BLaER1 treated with 17β-estradiol and CSF1 and Interleukin-3, amounts not matched to agents 10 nM and 100 nM (cell line): Measurements from ENCODE around the gene CCL28.
"Not testable (repeated sequence)": the region's sequence is repeated elsewhere in the genome, so short reads cannot be mapped to it uniquely, and the experiment has no call there.

Experiments used
- H3K27ac ChIP-seq, 11 experiments: shearing (Covaris generic); formaldehyde crosslinking; 2 replicates each; pipeline ENCODE4 v1.8.1; 2022
- H3K27me3 ChIP-seq, 11 experiments: shearing (Covaris generic); formaldehyde crosslinking; 2 replicates each; pipeline ENCODE4 v1.8.1; 2022
- H3K36me3 ChIP-seq, 11 experiments: shearing (Covaris generic); formaldehyde crosslinking; 2 replicates each; pipeline ENCODE4 v1.8.1; 2022
- H3K4me1 ChIP-seq, 10 experiments: shearing (Covaris generic); formaldehyde crosslinking; 2 replicates each; pipeline ENCODE4 v1.8.1; 2022
- H3K4me2 ChIP-seq, 11 experiments: shearing (Covaris generic); formaldehyde crosslinking; 2 replicates each; pipeline ENCODE4 v1.8.1; 2022
- H3K4me3 ChIP-seq, 10 experiments: shearing (Covaris generic); formaldehyde crosslinking; 2 replicates each; pipeline ENCODE4 v1.8.1; 2022
- H3K9ac ChIP-seq, 11 experiments: shearing (Covaris generic); formaldehyde crosslinking; 2 replicates each; pipeline ENCODE4 v1.8.1; 2022
- H3K9me3 ChIP-seq, 11 experiments: shearing (Covaris generic); formaldehyde crosslinking; replicated peaks in 1 of 11; 2 replicates each; pipeline ENCODE4 v1.8.1; 2022
- H4K20me1 ChIP-seq, 11 experiments: shearing (Covaris generic); formaldehyde crosslinking; 2 replicates each; pipeline ENCODE4 v1.8.1; 2022
- Cebpa-rat ChIP-seq, 11 experiments: shearing (Covaris generic); IDR thresholded peaks; 2 replicates each; pipeline ENCODE4 v1.8.1; 2022

Gene CCL28

DNA sequence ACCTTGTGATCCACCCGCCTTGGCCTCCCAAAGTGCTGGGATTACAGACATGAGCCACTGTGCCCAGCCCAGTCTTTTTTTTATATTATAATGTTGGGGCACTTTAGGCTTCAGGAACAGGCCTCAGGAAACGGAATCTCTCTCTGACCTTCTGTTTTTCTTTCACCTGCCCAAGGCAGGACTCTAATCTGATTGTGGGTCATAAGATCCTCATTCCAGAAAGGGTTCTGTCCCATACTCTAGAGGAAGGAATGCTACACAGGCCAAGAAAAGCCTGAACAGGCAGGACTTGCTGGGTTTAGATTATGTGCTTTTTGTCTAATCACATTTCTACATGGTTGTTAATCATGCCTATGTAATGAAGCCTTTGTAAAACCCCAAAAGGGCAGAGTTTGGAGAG is 1.8 kb upstream of the CCL28 start:
- Histone ChIP-seq H3K4me2 (no peak overlapping the region), H3K9me3 (no peaks in the 10 kb centered on the region), H3K27me3 (no peaks in the 10 kb centered on the region), H3K4me3 (no peak overlapping the region), H3K9ac (no peak overlapping the region), H3K4me1 (no peaks in the 10 kb centered on the region), H4K20me1 (no peaks in the 10 kb centered on the region), H3K36me3 (no peaks in the 10 kb centered on the region), H3K27ac (no peak overlapping the region)
- TF ChIP-seq Cebpa-rat (IDR thresholded peaks at IDR 0.05) = no peak

DNA sequence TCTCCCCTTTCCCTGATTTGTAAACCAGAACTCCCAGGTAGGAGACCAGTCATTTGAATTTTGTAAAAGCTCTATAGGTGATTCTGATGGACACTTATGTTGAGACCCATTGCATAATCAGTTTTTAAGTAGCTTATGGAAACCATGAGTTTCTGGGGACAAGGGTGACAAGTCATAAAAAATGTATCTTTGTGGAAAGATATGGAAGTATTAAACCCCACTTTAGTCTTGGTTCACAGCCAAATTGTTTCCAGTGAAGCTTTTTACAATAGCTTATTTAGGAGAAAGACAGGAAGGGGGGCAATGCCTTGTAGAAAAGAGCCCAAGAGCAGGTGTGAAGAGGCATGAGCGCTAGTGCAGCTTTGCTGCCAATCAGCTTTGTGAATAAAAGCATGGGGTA is 453 bp upstream of the CCL28 start:
- H3K4me2 ChIP-seq = no peak overlapping the region
- no peaks in the 10 kb centered on the region for H3K36me3 ChIP-seq
- no peak for TF ChIP-seq Cebpa-rat (IDR thresholded peaks at IDR 0.05)
- no peaks in the 10 kb centered on the region for H3K27me3 ChIP-seq
- H3K9ac ChIP-seq = no peak overlapping the region
- no peak overlapping the region for H3K27ac ChIP-seq
- H3K4me3 ChIP-seq = no peak overlapping the region
- peaks cover 0 to under 1% (median 0%) of the 10 kb centered on the region in 11 experiments; a peak in 1 of 22 replicates for H3K9me3 ChIP-seq
- H3K4me1 ChIP-seq = no peaks in the 10 kb centered on the region
- no peaks in the 10 kb centered on the region for H4K20me1 ChIP-seq

- no peak for TF ChIP-seq Cebpa-rat (IDR thresholded peaks at IDR 0.05)
- no peak overlapping the region for H3K4me2 ChIP-seq
- peaks cover 0 to 8% (median 0%) of the 10 kb centered on the region in 11 experiments; a peak in 4 of 22 replicates for H3K9me3 ChIP-seq
Measured at GRCh38 chr5:43411495-43411894, 696 bp downstream of the CCL28 start.

GRCh38 chr5:43410414-43410813 is 1.8 kb downstream of the CCL28 start:
- TF ChIP-seq Cebpa-rat (IDR thresholded peaks at IDR 0.05) = no peak
- no peaks in the 10 kb centered on the region for H3K27me3 ChIP-seq
- H3K9me3 ChIP-seq = peaks cover 0 to 8% (median 0%) of the 10 kb centered on the region in 11 experiments; a peak in 4 of 22 replicates
- no peak overlapping the region for H3K9ac ChIP-seq
- no peaks in the 10 kb centered on the region for H3K4me1 ChIP-seq
- H3K4me2 ChIP-seq = no peak overlapping the region
- no peaks in the 10 kb centered on the region for H3K36me3 ChIP-seq
- H4K20me1 ChIP-seq = no peaks in the 10 kb centered on the region
- H3K27ac ChIP-seq = no peak overlapping the region
- no peak overlapping the region for H3K4me3 ChIP-seq

More at GRCh38 chr5:43411495-43411894, 696 bp downstream of the CCL28 start:
- no peak overlapping the region for H3K9ac ChIP-seq
- no peak overlapping the region for H3K4me3 ChIP-seq
- no peaks in the 10 kb centered on the region for H3K27me3 ChIP-seq
- H3K36me3 ChIP-seq = no peaks in the 10 kb centered on the region
- no peaks in the 10 kb centered on the region for H4K20me1 ChIP-seq
- no peak overlapping the region for H3K27ac ChIP-seq
- H3K4me1 ChIP-seq = no peaks in the 10 kb centered on the region

DNA sequence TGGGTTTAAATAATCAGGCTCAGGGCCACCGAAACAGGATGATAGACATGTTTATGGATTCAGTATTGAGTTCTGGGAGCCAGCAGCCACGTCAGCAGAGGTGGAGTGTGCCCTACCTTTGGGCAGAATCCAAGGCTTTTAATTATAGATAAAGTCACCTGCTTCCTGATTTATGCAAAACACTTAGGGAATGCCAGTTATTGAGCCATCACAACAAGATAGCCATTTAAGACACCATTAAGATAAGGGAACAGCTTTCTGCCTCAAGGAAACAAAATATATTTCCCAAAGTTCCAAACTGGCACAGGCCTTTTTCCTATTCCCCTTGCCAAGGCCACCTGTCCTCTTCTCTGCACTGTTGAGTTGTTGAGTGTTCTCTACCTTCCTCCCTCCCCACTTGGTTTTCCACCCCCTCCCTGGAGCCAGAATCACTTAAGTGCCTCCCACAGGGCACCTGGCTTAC is 2.4 kb downstream of the CCL28 start:
- TF ChIP-seq Cebpa-rat (IDR thresholded peaks at IDR 0.05) = no peak
- Histone ChIP-seq H3K27ac (no peak overlapping the region), H3K4me2 (no peak overlapping the region), H4K20me1 (no peaks in the 10 kb centered on the region), H3K27me3 (no peaks in the 10 kb centered on the region), H3K9ac (no peak overlapping the region), H3K36me3 (no peaks in the 10 kb centered on the region), H3K4me1 (no peaks in the 10 kb centered on the region), H3K9me3 (peaks cover 0 to 8% (median 0%) of the 10 kb centered on the region in 11 experiments; a peak in 4 of 22 replicates), H3K4me3 (no peak overlapping the region)

DNA sequence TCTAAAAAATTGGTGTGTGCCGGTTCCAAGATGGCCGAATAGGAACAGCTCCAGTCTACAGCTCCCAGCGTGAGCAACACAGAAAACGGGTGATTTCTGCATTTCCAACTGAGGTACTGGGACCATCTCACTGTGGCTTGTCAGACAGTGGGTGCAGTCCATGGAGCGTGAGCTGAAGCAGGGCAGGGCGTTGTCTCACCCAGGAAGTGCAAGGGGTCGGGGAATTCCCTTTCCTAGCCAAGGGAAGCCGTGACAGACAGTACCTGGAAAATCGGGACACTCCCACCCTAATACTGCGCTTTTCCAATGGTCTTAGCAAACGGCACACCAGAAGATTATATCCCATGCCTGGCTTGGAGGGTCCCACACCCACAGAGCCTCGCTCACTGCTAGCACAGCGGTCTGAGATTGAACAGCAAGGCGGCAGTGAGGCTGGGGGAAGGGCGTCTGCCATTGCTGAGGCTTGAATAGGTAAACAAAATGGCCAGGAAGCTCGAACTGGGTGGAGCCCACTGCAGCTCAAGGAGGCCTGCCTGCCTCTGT is 9.6 kb downstream of the CCL28 start:
- H3K27ac ChIP-seq, H3K4me2 ChIP-seq, H3K4me3 ChIP-seq, H3K27me3 ChIP-seq, H3K4me1 ChIP-seq, H3K36me3 ChIP-seq, H4K20me1 ChIP-seq, H3K9ac ChIP-seq: not testable (repeated sequence)
- H3K9me3 ChIP-seq = peaks cover 0 to 11% (median 0%) of the 10 kb centered on the region in 11 experiments; a peak in 4 of 22 replicates

DNA sequence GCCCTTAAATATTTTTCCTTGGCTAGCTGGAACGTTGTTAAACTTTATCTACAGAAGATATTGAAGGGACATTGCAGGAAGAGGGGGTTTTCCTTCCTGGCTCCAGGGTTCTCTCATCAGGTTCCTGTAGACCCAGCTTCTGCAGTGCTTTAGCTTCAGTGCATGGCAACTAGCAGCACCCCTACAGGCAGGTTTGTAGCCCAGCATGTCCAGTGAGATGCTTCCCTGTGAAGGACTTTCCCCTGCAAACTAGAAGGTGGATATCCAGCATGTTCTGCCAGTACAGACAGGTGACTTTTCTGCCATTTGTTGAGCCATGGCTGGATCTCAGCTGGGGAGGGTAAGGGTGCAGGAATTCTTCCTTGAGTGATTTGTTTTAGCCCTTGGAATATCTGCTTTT is 10.4 kb downstream of the CCL28 start:
- Histone ChIP-seq H3K4me1 (peaks cover 0 to 7% (median 0%) of the 10 kb centered on the region in 10 experiments; a peak in 4 of 20 replicates), H3K4me2 (no peak overlapping the region), H3K4me3 (no peak overlapping the region), H3K9ac (no peak overlapping the region), H3K36me3 (no peaks in the 10 kb centered on the region), H3K27ac (no peak overlapping the region), H4K20me1 (no peaks in the 10 kb centered on the region), H3K9me3 (peaks cover 0 to 9% (median 3%) of the 10 kb centered on the region in 11 experiments; a peak in 7 of 22 replicates), H3K27me3 (no peaks in the 10 kb centered on the region)
- no peak for TF ChIP-seq Cebpa-rat (IDR thresholded peaks at IDR 0.05)

- Histone ChIP-seq H3K9ac (no peak overlapping the region), H3K9me3 (peaks cover 0 to 17% (median 5%) of the 10 kb centered on the region in 11 experiments; a peak in 6 of 22 replicates), H4K20me1 (no peaks in the 10 kb centered on the region), H3K4me1 (peaks cover 0 to 13% (median 0%) of the 10 kb centered on the region in 10 experiments; a peak in 4 of 20 replicates), H3K36me3 (no peaks in the 10 kb centered on the region), H3K27ac (no peak overlapping the region), H3K4me3 (no peak overlapping the region), H3K4me2 (no peak overlapping the region), H3K27me3 (no peaks in the 10 kb centered on the region)
- TF ChIP-seq Cebpa-rat (IDR thresholded peaks at IDR 0.05) = no peak
Measured at GRCh38 chr5:43400082-43400481, 12.1 kb downstream of the CCL28 start.

- TF ChIP-seq Cebpa-rat (IDR thresholded peaks at IDR 0.05) = no peak
- no peaks in the 10 kb centered on the region for H3K27me3 ChIP-seq
- H3K27ac ChIP-seq = peak overlapping the region in 10 of 11 experiments; percentile 22 to 76 (median 68); a peak in 18 of 22 replicates
- peak overlapping the region; percentile 54 to 79 (median 68) for H3K4me2 ChIP-seq
- H4K20me1 ChIP-seq = no peaks in the 10 kb centered on the region
- peak overlapping the region; percentile 62 to 80 (median 75); a peak in 21 of 22 replicates for H3K9ac ChIP-seq
- H3K4me1 ChIP-seq = peaks cover 0 to 13% (median 0%) of the 10 kb centered on the region in 10 experiments; a peak in 4 of 20 replicates
- H3K36me3 ChIP-seq = no peaks in the 10 kb centered on the region
- H3K4me3 ChIP-seq = peak overlapping the region; percentile 55 to 78 (median 66)
- peaks cover 0 to 9% (median 5%) of the 10 kb centered on the region in 11 experiments; a peak in 6 of 22 replicates for H3K9me3 ChIP-seq
Measured at GRCh38 chr5:43396762-43397304, 15.4 kb downstream of the CCL28 start.
